ENCODE measurements around the gene IGSF3.

IGSF3 gene

GRCh38 chr1:116710420-116711262 lies 43.1 kb upstream of the IGSF3 start:
- peaks cover 19% of the 10 kb centered on the region for H3K4me1 ChIP-seq
- TF ChIP-seq CTCF (IDR thresholded peaks at IDR 0.05; ENCODE audit: low read depth, low read length) = no peak

GRCh38 chr1:116709666-116710167 lies 42.2 kb upstream of the IGSF3 start:
- no peaks in the 10 kb centered on the region for H3K27me3 ChIP-seq
- H3K36me3 ChIP-seq = no peaks in the 10 kb centered on the region
- H3K4me3 ChIP-seq (ENCODE audit: low read depth, low read length) = no peak overlapping the region
- TF ChIP-seq CTCF (IDR thresholded peaks at IDR 0.05; ENCODE audit: low read depth, low read length) = no peak
- H3K4me1 ChIP-seq = peaks cover 19% of the 10 kb centered on the region
- no peaks in the 10 kb centered on the region for H3K9me3 ChIP-seq
- no peak for DNase-seq

More at GRCh38 chr1:116710420-116711262, 43.1 kb upstream of the IGSF3 start:
- Histone ChIP-seq H3K27me3 (no peaks in the 10 kb centered on the region), H3K36me3 (no peaks in the 10 kb centered on the region), H3K4me3 (ENCODE audit: low read depth, low read length) (no peak overlapping the region), H3K9me3 (no peaks in the 10 kb centered on the region)
- no peak for DNase-seq

- H3K4me1 ChIP-seq = peaks cover 19% of the 10 kb centered on the region
- TF ChIP-seq CTCF (IDR thresholded peaks at IDR 0.05; ENCODE audit: low read depth, low read length) = no peak
- DNase-seq = peak; percentile 89
- H3K27me3 ChIP-seq = no peaks in the 10 kb centered on the region
- H3K36me3 ChIP-seq = no peaks in the 10 kb centered on the region
- no peaks in the 10 kb centered on the region for H3K9me3 ChIP-seq
- no peak overlapping the region for H3K4me3 ChIP-seq (ENCODE audit: low read depth, low read length)
Measured at GRCh38 chr1:116708255-116708900, 40.8 kb upstream of the IGSF3 start.

GRCh38 chr1:116706841-116707240 lies 39.3 kb upstream of the IGSF3 start:
- Histone ChIP-seq H3K4me1 (peaks cover 19% of the 10 kb centered on the region), H3K36me3 (no peaks in the 10 kb centered on the region), H3K4me3 (ENCODE audit: low read depth, low read length) (no peak overlapping the region), H3K27me3 (no peaks in the 10 kb centered on the region), H3K9me3 (no peaks in the 10 kb centered on the region)
- no peak for TF ChIP-seq CTCF (IDR thresholded peaks at IDR 0.05; ENCODE audit: low read depth, low read length)
- DNase-seq = no peak

GRCh38 chr1:116706123-116706522 lies 38.6 kb upstream of the IGSF3 start:
- H3K4me3 ChIP-seq (ENCODE audit: low read depth, low read length) = no peak overlapping the region

More at GRCh38 chr1:116706123-116706522, 38.6 kb upstream of the IGSF3 start:
- no peak for TF ChIP-seq CTCF (IDR thresholded peaks at IDR 0.05; ENCODE audit: low read depth, low read length)
- no peaks in the 10 kb centered on the region for H3K9me3 ChIP-seq
- H3K4me1 ChIP-seq = peaks cover 15% of the 10 kb centered on the region
- no peaks in the 10 kb centered on the region for H3K36me3 ChIP-seq
- DNase-seq = no peak
- H3K27me3 ChIP-seq = no peaks in the 10 kb centered on the region
